MG63 (cell line): Measurements from ENCODE around the gene TMEM91. TPM values are rescaled to one million over a fixed set of nuclear protein-coding genes. Genes with fewer than 3 reads are reported as not detected.
A peak's percentile ranks its signal among the peaks of the same experiment; 100 is the strongest.
"Not testable (repeated sequence)": the region's sequence is repeated elsewhere in the genome, so short reads cannot be mapped to it uniquely, and the experiment has no call there.

Experiments used
- DNase-seq: peaks from one replicate; pipeline ENCODE4 v3.0.0-alpha.2; 2020
- H3K27me3 ChIP-seq: fragments of 250-450 bp; sonication (Bioruptor Pico); 2 replicates; pipeline ENCODE4 v1.5.1; 2020; ENCODE audit warnings: mild to moderate bottlenecking, moderate library complexity
- H3K36me3 ChIP-seq: fragments of 250-450 bp; sonication (Bioruptor Pico); 2 replicates; pipeline ENCODE4 v1.5.1; 2020; ENCODE audit warnings: mild to moderate bottlenecking, moderate library complexity
- H3K4me3 ChIP-seq: fragments of 250-450 bp; sonication (Bioruptor Pico); 2 replicates; pipeline ENCODE4 v1.5.1; 2020; ENCODE audit warnings: mild to moderate bottlenecking, moderate library complexity
- H3K9me3 ChIP-seq: fragments of 250-450 bp; sonication (Bioruptor Pico); 2 replicates; pipeline ENCODE4 v1.5.1; 2020; ENCODE audit warnings: mild to moderate bottlenecking, moderate library complexity
- total RNA-seq: library from RNA; depleted of rRNA; stranded (reverse); fragments of >200 nt; shearing (Covaris generic); gene quantifications from 2 replicates; pipeline ENCODE4 v1.2.3, GENCODE V29; 2014; ENCODE audit warnings: low replicate concordance

TMEM91 gene
- total RNA-seq, 1 experiment from 2014 or later = 1.5 TPM

GRCh38 chr19:41364524-41365391 is 11.6 kb upstream of the TMEM91 start:
- DNase-seq = no peak
- peak overlapping the region; percentile 83 for H3K4me3 ChIP-seq

GRCh38 chr19:41366089-41366488 is 10.2 kb upstream of the TMEM91 start:
- no peak for DNase-seq
- Histone ChIP-seq H3K36me3 (peaks cover 16% of the 10 kb centered on the region), H3K27me3 (no peaks in the 10 kb centered on the region), H3K9me3 (no peaks in the 10 kb centered on the region), H3K4me3 (no peak overlapping the region)

More at GRCh38 chr19:41364524-41365391, 11.6 kb upstream of the TMEM91 start:
- Histone ChIP-seq H3K27me3 (no peaks in the 10 kb centered on the region), H3K36me3 (peaks cover 21% of the 10 kb centered on the region), H3K9me3 (no peaks in the 10 kb centered on the region)

GRCh38 chr19:41367848-41368301 is 8.5 kb upstream of the TMEM91 start:
- no peaks in the 10 kb centered on the region for H3K27me3 ChIP-seq
- peaks cover 15% of the 10 kb centered on the region for H3K36me3 ChIP-seq
- no peaks in the 10 kb centered on the region for H3K9me3 ChIP-seq
- peak; percentile 73 for DNase-seq
- H3K4me3 ChIP-seq = no peak overlapping the region

GRCh38 chr19:41369769-41370168 is 6.6 kb upstream of the TMEM91 start:
- Histone ChIP-seq H3K36me3 (peaks cover 16% of the 10 kb centered on the region), H3K4me3 (no peak overlapping the region), H3K9me3 (no peaks in the 10 kb centered on the region), H3K27me3 (no peaks in the 10 kb centered on the region)
- no peak for DNase-seq

- H3K27me3 ChIP-seq = not testable (repeated sequence)
These were observed 5.2 kb upstream of the TMEM91 start for GRCh38 chr19:41371119-41371518.

GRCh38 chr19:41371541-41371940 is 4.8 kb upstream of the TMEM91 start:
- Histone ChIP-seq H3K4me3 (no peak overlapping the region), H3K27me3 (no peaks in the 10 kb centered on the region), H3K36me3 (peaks cover 14% of the 10 kb centered on the region), H3K9me3 (no peaks in the 10 kb centered on the region)
- no peak for DNase-seq

More at GRCh38 chr19:41371119-41371518, 5.2 kb upstream of the TMEM91 start:
- not testable (repeated sequence) for H3K9me3 ChIP-seq, H3K4me3 ChIP-seq, DNase-seq
- H3K36me3 ChIP-seq = peaks cover 14% of the 10 kb centered on the region

GRCh38 chr19:41372501-41372900 is 3.8 kb upstream of the TMEM91 start:
- no peak for DNase-seq
- H3K4me3 ChIP-seq = no peak overlapping the region
- no peaks in the 10 kb centered on the region for H3K9me3 ChIP-seq
- no peaks in the 10 kb centered on the region for H3K27me3 ChIP-seq
- peaks cover 10% of the 10 kb centered on the region for H3K36me3 ChIP-seq

GRCh38 chr19:41373993-41374392 is 2.3 kb upstream of the TMEM91 start:
- H3K27me3 ChIP-seq = no peaks in the 10 kb centered on the region
- DNase-seq = peak; percentile 92
- no peaks in the 10 kb centered on the region for H3K9me3 ChIP-seq
- H3K4me3 ChIP-seq = no peak overlapping the region
- H3K36me3 ChIP-seq = peaks cover 10% of the 10 kb centered on the region

GRCh38 chr19:41376998-41377365 is 649 bp downstream of the TMEM91 start:
- Histone ChIP-seq H3K36me3 (peaks cover 13% of the 10 kb centered on the region), H3K4me3 (no peak overlapping the region), H3K27me3 (no peaks in the 10 kb centered on the region), H3K9me3 (no peaks in the 10 kb centered on the region)
- DNase-seq = no peak

- Histone ChIP-seq H3K9me3 (no peaks in the 10 kb centered on the region), H3K27me3 (no peaks in the 10 kb centered on the region), H3K36me3 (peaks cover 24% of the 10 kb centered on the region), H3K4me3 (no peak overlapping the region)
- no peak for DNase-seq
These were observed 1.8 kb downstream of the TMEM91 start for GRCh38 chr19:41377977-41378709.

- H3K4me3 ChIP-seq, DNase-seq, H3K9me3 ChIP-seq, H3K27me3 ChIP-seq: not testable (repeated sequence)
- H3K36me3 ChIP-seq = peaks cover 32% of the 10 kb centered on the region
These were observed 5.2 kb downstream of the TMEM91 start for GRCh38 chr19:41381536-41381935.

- Histone ChIP-seq H3K4me3 (no peak overlapping the region), H3K36me3 (peaks cover 46% of the 10 kb centered on the region), H3K27me3 (no peaks in the 10 kb centered on the region), H3K9me3 (no peaks in the 10 kb centered on the region)
- no peak for DNase-seq
These were observed 8.0 kb downstream of the TMEM91 start for GRCh38 chr19:41384351-41384750.

GRCh38 chr19:41386442-41386841 is 10.1 kb downstream of the TMEM91 start:
- Histone ChIP-seq H3K4me3 (no peak overlapping the region), H3K9me3 (no peaks in the 10 kb centered on the region), H3K27me3 (no peaks in the 10 kb centered on the region), H3K36me3 (peaks cover 55% of the 10 kb centered on the region)
- DNase-seq = no peak

- H3K9me3 ChIP-seq = no peaks in the 10 kb centered on the region
- DNase-seq = no peak
- no peaks in the 10 kb centered on the region for H3K27me3 ChIP-seq
- no peak overlapping the region for H3K4me3 ChIP-seq
- H3K36me3 ChIP-seq = peaks cover 39% of the 10 kb centered on the region
These were observed 15.3 kb downstream of the TMEM91 start for GRCh38 chr19:41391618-41392017.

GRCh38 chr19:41392775-41393174 is 16.4 kb downstream of the TMEM91 start:
- no peaks in the 10 kb centered on the region for H3K27me3 ChIP-seq
- H3K4me3 ChIP-seq = no peak overlapping the region
- peaks cover 36% of the 10 kb centered on the region for H3K36me3 ChIP-seq
- DNase-seq = no peak
- no peaks in the 10 kb centered on the region for H3K9me3 ChIP-seq

- Histone ChIP-seq H3K36me3 (peaks cover 21% of the 10 kb centered on the region), H3K9me3 (no peaks in the 10 kb centered on the region), H3K27me3 (no peaks in the 10 kb centered on the region), H3K4me3 (no peak overlapping the region)
- no peak for DNase-seq
These were observed 19.0 kb downstream of the TMEM91 start for GRCh38 chr19:41395355-41395754.
